Measurements from ENCODE around the gene UCP3.
"Not testable (repeated sequence)": the region's sequence is repeated elsewhere in the genome, so short reads cannot be mapped to it uniquely, and the experiment has no call there.

The UCP3 gene

GRCh38 chr11:74000307-74001133, 8.4 kb downstream of the UCP3 start:
- DNase-seq (ENCODE audit: low spot score) = no peak

GRCh38 chr11:73999581-74000306, 9.1 kb downstream of the UCP3 start:
- DNase-seq (ENCODE audit: low spot score) = no peak

- no peak for DNase-seq (ENCODE audit: low spot score)
Measured at GRCh38 chr11:73998846-73999575, 9.9 kb downstream of the UCP3 start.

GRCh38 chr11:73997120-73997770, 11.6 kb downstream of the UCP3 start:
- DNase-seq (ENCODE audit: low spot score) = no peak

GRCh38 chr11:73996161-73996747, 12.6 kb downstream of the UCP3 start:
- no peak for DNase-seq (ENCODE audit: low spot score)

- DNase-seq (ENCODE audit: low spot score) = no peak
Measured at GRCh38 chr11:73995731-73996130, 13.2 kb downstream of the UCP3 start.

- peak; percentile 36 for DNase-seq (ENCODE audit: low spot score)
Measured at GRCh38 chr11:73995247-73995646, 13.6 kb downstream of the UCP3 start.

GRCh38 chr11:73991471-73992006, 17.3 kb downstream of the UCP3 start:
- DNase-seq (ENCODE audit: low spot score) = no peak

GRCh38 chr11:73990730-73991129, 18.2 kb downstream of the UCP3 start:
- DNase-seq (ENCODE audit: low spot score) = no peak

GRCh38 chr11:73989156-73989555, 19.7 kb downstream of the UCP3 start:
- DNase-seq (ENCODE audit: low spot score) = no peak

GRCh38 chr11:73988227-73988626, 20.7 kb downstream of the UCP3 start:
- no peak for DNase-seq (ENCODE audit: low spot score)

GRCh38 chr11:73985661-73986060, 23.2 kb downstream of the UCP3 start:
- DNase-seq (ENCODE audit: low spot score) = not testable (repeated sequence)

GRCh38 chr11:73983741-73984538, 24.9 kb downstream of the UCP3 start:
- DNase-seq (ENCODE audit: low spot score) = no peak

- peak; percentile 96 for DNase-seq (ENCODE audit: low spot score)
Measured at GRCh38 chr11:73982990-73983740, 25.7 kb downstream of the UCP3 start.

- DNase-seq (ENCODE audit: low spot score) = peak; percentile 92
Measured at GRCh38 chr11:73982595-73982989, 26.3 kb downstream of the UCP3 start, which contains the start of gene UCP2. Gene UCP2, minus strand, starts transcription at chr11:73982843. Its CDS starts 4,465 bp downstream, at chr11:73978378.

- no peak for DNase-seq (ENCODE audit: low spot score)
Measured at GRCh38 chr11:73981051-73981805, 27.7 kb downstream of the UCP3 start.

- no peak for DNase-seq (ENCODE audit: low spot score)
Measured at GRCh38 chr11:73980001-73980961, 28.6 kb downstream of the UCP3 start.

GRCh38 chr11:73978576-73979086, 30.3 kb downstream of the UCP3 start:
- DNase-seq (ENCODE audit: low spot score) = no peak
